Measurements from ENCODE around the gene HSPB6. TPM values are rescaled to one million over a fixed set of nuclear protein-coding genes. Genes with fewer than 3 reads are reported as not detected.

HSPB6 gene
- total RNA-seq, 2 donors from 2014 or later, result 78.6 to 130 TPM

DNA sequence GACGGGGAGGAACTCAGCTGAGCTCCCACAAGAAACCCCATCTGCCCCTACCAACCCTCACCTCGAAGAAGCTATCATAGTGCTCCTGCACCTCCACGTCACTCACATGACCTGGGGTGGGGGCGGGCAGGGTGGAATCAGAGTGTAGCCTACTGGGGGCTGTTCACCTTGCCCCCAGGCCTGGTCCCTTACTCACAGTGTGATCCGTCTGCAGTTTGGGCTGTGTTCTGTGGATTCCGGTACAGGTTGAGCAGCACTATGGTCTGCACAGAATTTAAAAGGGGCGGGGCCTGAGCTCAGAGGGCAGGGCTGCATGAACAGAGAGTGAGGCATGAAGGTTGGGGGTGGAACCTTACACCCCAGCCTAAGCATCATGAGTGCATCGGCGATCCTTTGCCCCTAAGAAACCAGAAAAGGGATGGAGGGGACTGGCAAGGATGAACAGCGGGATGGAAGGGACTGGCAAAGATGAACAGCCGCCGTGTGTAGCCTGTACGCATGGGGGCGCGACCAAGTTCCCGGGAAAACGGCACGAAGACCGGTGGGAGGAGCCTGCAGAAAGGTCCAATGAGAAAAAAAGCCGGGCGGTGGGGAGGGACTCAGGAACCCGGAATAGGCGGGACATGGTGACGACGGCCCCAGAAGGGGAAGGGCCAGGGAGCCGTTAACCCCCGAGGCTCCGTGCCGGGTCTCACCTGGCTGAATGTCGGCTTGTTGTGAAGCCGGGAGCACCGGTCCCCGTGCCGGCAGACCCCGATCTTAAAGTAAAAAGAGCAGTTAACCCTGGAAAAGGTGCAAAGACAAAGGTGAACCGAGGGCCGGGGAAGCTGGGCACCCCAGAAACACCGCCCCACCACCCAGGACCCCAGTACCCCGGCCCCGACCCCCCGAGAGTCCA is 12.2 kb downstream of the HSPB6 start:
- ATAC-seq (ENCODE audit: insufficient number of reproducible peaks, low FRiP score, low read depth) (peak; percentile 72), DNase-seq (ENCODE audit: low spot score) (peak; percentile 91)
- no peaks in the 10 kb centered on the region for H3K9me3 ChIP-seq
- TF ChIP-seq, protein P1, sequence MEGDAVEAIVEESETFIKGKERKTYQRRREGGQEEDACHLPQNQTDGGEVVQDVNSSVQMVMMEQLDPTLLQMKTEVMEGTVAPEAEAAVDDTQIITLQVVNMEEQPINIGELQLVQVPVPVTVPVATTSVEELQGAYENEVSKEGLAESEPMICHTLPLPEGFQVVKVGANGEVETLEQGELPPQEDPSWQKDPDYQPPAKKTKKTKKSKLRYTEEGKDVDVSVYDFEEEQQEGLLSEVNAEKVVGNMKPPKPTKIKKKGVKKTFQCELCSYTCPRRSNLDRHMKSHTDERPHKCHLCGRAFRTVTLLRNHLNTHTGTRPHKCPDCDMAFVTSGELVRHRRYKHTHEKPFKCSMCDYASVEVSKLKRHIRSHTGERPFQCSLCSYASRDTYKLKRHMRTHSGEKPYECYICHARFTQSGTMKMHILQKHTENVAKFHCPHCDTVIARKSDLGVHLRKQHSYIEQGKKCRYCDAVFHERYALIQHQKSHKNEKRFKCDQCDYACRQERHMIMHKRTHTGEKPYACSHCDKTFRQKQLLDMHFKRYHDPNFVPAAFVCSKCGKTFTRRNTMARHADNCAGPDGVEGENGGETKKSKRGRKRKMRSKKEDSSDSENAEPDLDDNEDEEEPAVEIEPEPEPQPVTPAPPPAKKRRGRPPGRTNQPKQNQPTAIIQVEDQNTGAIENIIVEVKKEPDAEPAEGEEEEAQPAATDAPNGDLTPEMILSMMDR (IDR thresholded peaks at IDR 0.05), result peak; percentile 30
- H3K4me3 ChIP-seq, result peak overlapping the region; percentile 91
- peak overlapping the region; percentile 99 to 100 for H3K27ac ChIP-seq
- H3K36me3 ChIP-seq, result peaks cover 4% of the 10 kb centered on the region
- H3K4me1 ChIP-seq (ENCODE audit: control insufficient read depth in 1 of 2, low read depth in 2 of 2), result peaks cover 29 to 47% of the 10 kb centered on the region in 2 donors
- no peaks in the 10 kb centered on the region for H3K27me3 ChIP-seq (replicated peaks; ENCODE audit: insufficient read depth)

DNA sequence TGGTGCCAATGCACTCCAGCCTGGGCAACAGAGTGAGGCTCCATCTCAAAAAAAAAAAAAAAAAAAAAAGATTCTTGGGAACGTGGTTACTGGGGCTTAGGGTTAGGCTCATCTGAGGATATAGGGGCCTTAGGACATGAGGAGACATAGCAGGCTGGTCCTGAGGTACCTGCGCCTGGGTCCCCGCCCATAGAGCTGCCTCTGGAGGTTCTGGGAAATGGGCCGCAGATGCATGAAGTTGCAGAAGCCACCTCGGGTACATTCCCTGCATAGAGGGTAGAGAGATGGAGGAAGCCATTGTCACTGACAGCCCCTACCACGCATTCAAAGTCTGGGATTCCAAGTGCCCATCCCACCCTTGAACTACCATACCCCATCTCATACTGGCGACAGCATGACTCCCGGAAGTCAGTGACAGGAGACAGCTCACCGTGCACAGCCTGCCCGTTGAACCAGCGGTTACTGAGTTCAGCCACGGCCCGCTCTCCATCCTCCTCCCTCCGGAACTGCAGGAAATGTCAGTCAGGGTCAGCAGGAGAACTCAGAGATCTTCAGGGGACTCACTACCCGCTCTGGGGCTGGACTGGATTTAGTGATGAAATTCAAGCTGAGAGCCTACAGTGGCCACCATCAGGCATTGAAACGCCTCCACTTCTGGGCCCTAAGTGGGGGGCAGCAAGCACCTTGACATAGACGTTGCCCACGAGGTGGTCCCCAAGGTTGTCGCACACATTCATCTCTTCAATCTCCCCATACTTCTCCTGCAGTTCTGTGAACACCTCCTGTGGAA is 13.0 kb downstream of the HSPB6 start:
- TF ChIP-seq, protein P1 (IDR thresholded peaks at IDR 0.05), result no peak
- Histone ChIP-seq H3K27ac (peak overlapping the region; percentile 99 to 100), H3K27me3 (replicated peaks; ENCODE audit: insufficient read depth) (no peaks in the 10 kb centered on the region), H3K4me3 (peak overlapping the region; percentile 91), H3K36me3 (peaks cover 6% of the 10 kb centered on the region), H3K9me3 (no peaks in the 10 kb centered on the region), H3K4me1 (ENCODE audit: control insufficient read depth in 1 of 2, low read depth in 2 of 2) (peaks cover 22 to 44% of the 10 kb centered on the region in 2 donors)
- DNase-seq (ENCODE audit: low spot score) (no peak), ATAC-seq (ENCODE audit: insufficient number of reproducible peaks, low FRiP score, low read depth) (no peak)

GRCh38 chr19:35742121-35742724 is 14.6 kb downstream of the HSPB6 start, which contains the start of gene IGFLR1:
IGFLR1 (minus strand) TSS chr19:35742452; CDS start chr19:35741180, 1,272 bp downstream.
- Histone ChIP-seq H3K27ac (peak within 1 kb of the TSS; percentile 43 to 87), H3K4me3 (peak within 1 kb of the TSS; percentile 84), H3K27me3 (replicated peaks; ENCODE audit: insufficient read depth) (no peaks in the 10 kb centered on the region), H3K9me3 (no peaks in the 10 kb centered on the region), H3K36me3 (peaks cover 20% of the 10 kb centered on the region), H3K4me1 (ENCODE audit: control insufficient read depth in 1 of 2, low read depth in 2 of 2) (peaks cover 16 to 36% of the 10 kb centered on the region in 2 donors)
- TF ChIP-seq, protein P1 (IDR thresholded peaks at IDR 0.05), result no peak
- no peak for ATAC-seq (ENCODE audit: insufficient number of reproducible peaks, low FRiP score, low read depth)
- no peak for DNase-seq (ENCODE audit: low spot score)

DNA sequence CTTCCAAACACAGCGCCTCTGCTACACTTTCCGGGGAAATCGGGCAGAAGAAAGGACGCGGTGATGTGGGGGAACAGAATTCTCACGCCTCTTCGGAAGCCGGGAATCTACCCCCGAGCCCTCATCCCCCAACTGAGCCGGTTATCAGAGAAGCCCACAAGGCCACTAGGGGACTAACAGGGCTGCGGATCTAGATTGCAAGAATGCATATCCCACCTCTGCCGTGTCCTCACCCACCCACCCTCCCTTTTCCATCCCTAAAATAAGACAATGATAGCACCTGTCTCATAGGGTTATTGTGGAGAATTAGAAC is 15.7 kb downstream of the HSPB6 start:
- H3K36me3 ChIP-seq, result peaks cover 26% of the 10 kb centered on the region
- TF ChIP-seq, protein P1 (IDR thresholded peaks at IDR 0.05), result no peak

More for the DNA sequence above, 15.7 kb downstream of the HSPB6 start:
- Histone ChIP-seq H3K27me3 (replicated peaks; ENCODE audit: insufficient read depth) (no peaks in the 10 kb centered on the region), H3K4me1 (ENCODE audit: control insufficient read depth in 1 of 2, low read depth in 2 of 2) (peaks cover 10 to 30% of the 10 kb centered on the region in 2 donors), H3K9me3 (no peaks in the 10 kb centered on the region), H3K4me3 (peak overlapping the region; percentile 84), H3K27ac (peak overlapping the region; percentile 80 to 87)
- ATAC-seq (ENCODE audit: insufficient number of reproducible peaks, low FRiP score, low read depth), result no peak
- no peak for DNase-seq (ENCODE audit: low spot score)

Data from thoracic aorta (tissue), 2 donors.